Activated CD4-positive, CD25-positive, alpha-beta regulatory T cell treated with anti-CD3 and anti-CD28 coated beads, Interleukin-2, amount 50 U/mL, for 16 hours (primary cell): ENCODE measurements around the gene YPEL1.
"Not testable (repeated sequence)": the region's sequence is repeated elsewhere in the genome, so short reads cannot be mapped to it uniquely, and the experiment has no call there.

Experiments used
- DNase-seq: peaks from one replicate; pipeline ENCODE4 v3.0.0-alpha.2; 2020; ENCODE audit warnings: low read depth, low spot score

YPEL1 gene

GRCh38 chr22:21699643-21700042 lies 36.0 kb downstream of the YPEL1 start:
- DNase-seq, result no peak

GRCh38 chr22:21698430-21699329 lies 36.9 kb downstream of the YPEL1 start:
- DNase-seq, result no peak

- no peak for DNase-seq
Observed at GRCh38 chr22:21697880-21698279, 37.7 kb downstream of the YPEL1 start.

- DNase-seq, result no peak
Observed at GRCh38 chr22:21697021-21697771, 38.4 kb downstream of the YPEL1 start.

GRCh38 chr22:21696115-21696514 lies 39.5 kb downstream of the YPEL1 start:
- DNase-seq, result no peak

GRCh38 chr22:21695430-21696085 lies 40.0 kb downstream of the YPEL1 start:
- no peak for DNase-seq

GRCh38 chr22:21694795-21695429 lies 40.7 kb downstream of the YPEL1 start:
- DNase-seq, result no peak

- no peak for DNase-seq
Observed at GRCh38 chr22:21694394-21694793, 41.2 kb downstream of the YPEL1 start.

- no peak for DNase-seq
Observed at GRCh38 chr22:21693999-21694341, 41.6 kb downstream of the YPEL1 start.

GRCh38 chr22:21693333-21693998 lies 42.1 kb downstream of the YPEL1 start:
- DNase-seq, result no peak

- not testable (repeated sequence) for DNase-seq
Observed at GRCh38 chr22:21692856-21693255, 42.7 kb downstream of the YPEL1 start.

GRCh38 chr22:21691816-21692215 lies 43.8 kb downstream of the YPEL1 start:
- DNase-seq, result no peak

GRCh38 chr22:21690401-21690801 lies 45.2 kb downstream of the YPEL1 start:
- no peak for DNase-seq

GRCh38 chr22:21688706-21689381 lies 46.8 kb downstream of the YPEL1 start:
- no peak for DNase-seq

- DNase-seq, result no peak
Observed at GRCh38 chr22:21688341-21688705, 47.3 kb downstream of the YPEL1 start.

GRCh38 chr22:21687685-21688259 lies 47.8 kb downstream of the YPEL1 start:
- no peak for DNase-seq

- no peak for DNase-seq
Observed at GRCh38 chr22:21686634-21687393, 48.8 kb downstream of the YPEL1 start.

GRCh38 chr22:21686193-21686608 lies 49.4 kb downstream of the YPEL1 start:
- no peak for DNase-seq

GRCh38 chr22:21685164-21685513 lies 50.5 kb downstream of the YPEL1 start:
- DNase-seq, result no peak
